Measurements from ENCODE around the gene ABCA4.

GRCh38 chr1:93997756-93998155, 123.2 kb downstream of the ABCA4 start:
- TF ChIP-seq CTCF (conservative IDR thresholded peaks at IDR 0.05; ENCODE audit: low read length) (no peak), EZH2phosphoT487 (IDR thresholded peaks at IDR 0.05; ENCODE audit: borderline replicate concordance) (no peak)

Data from Loucy (cell line).